Liver (tissue), 9 donors: Measurements from ENCODE around the gene FTO. TPM values are rescaled to one million over a fixed set of nuclear protein-coding genes. Genes with fewer than 3 reads are reported as not detected.
A peak's percentile ranks its signal among the peaks of the same experiment; 100 is the strongest.

ENCODE experiments used
- DNase-seq: peaks from one replicate; pipeline ENCODE4 v3.0.0-alpha.2; 2017; ENCODE audit warnings: low spot score
- H3K27ac ChIP-seq, 2 donors: one replicate each; pipeline ENCODE4 v1.7.0; 2013; ENCODE audit warnings: inconsistent platforms in 2 of 2, low read length in 2 of 2, control low read depth in 1 of 2, low read depth in 1 of 2, mild to moderate bottlenecking in 1 of 2
- H3K27me3 ChIP-seq, 4 donors: one replicate each; pipeline versions ENCODE4 v1.6.1 to v1.7.0; 2013; ENCODE audit warnings: low read length in 3 of 4, inconsistent platforms in 1 of 4, mild to moderate bottlenecking in 1 of 4, moderate library complexity in 1 of 4; ENCODE audit not compliant: control insufficient read depth in 4 of 4, insufficient read depth in 4 of 4
- H3K36me3 ChIP-seq, 4 donors: one replicate each; pipeline versions ENCODE4 v1.6.1 to v1.7.0; 2013; ENCODE audit warnings: low read length in 3 of 4, mild to moderate bottlenecking in 3 of 4, low read depth in 1 of 4, moderate library complexity in 1 of 4; ENCODE audit not compliant: control insufficient read depth in 4 of 4, insufficient read depth in 3 of 4
- H3K4me1 ChIP-seq, 4 donors: one replicate each; pipeline versions ENCODE4 v1.6.1 to v1.7.0; 2013; ENCODE audit warnings: low read length in 3 of 4, mild to moderate bottlenecking in 3 of 4, moderate library complexity in 1 of 4; ENCODE audit not compliant: control insufficient read depth in 4 of 4, insufficient read depth in 4 of 4
- H3K4me3 ChIP-seq, 3 donors: one replicate each; pipeline versions ENCODE4 v1.6.1 to v1.7.0; 2013; ENCODE audit warnings: low read length in 3 of 3, control low read depth in 1 of 3, low read depth in 1 of 3, mild to moderate bottlenecking in 1 of 3
- H3K9ac ChIP-seq, 2 donors: one replicate each; pipeline ENCODE4 v1.7.0; 2013; ENCODE audit warnings: low read length in 2 of 2, mild to moderate bottlenecking in 2 of 2, moderate library complexity in 2 of 2, control low read depth in 1 of 2, low read depth in 1 of 2
- H3K9me3 ChIP-seq, 4 donors: one replicate each; pipeline versions ENCODE4 v1.6.1 to v1.7.0; 2013; ENCODE audit warnings: low read length in 3 of 4; ENCODE audit not compliant: control insufficient read depth in 4 of 4
- FOXA1 ChIP-seq: IDR thresholded peaks from 2 replicates; pipeline ENCODE4 v1.6.1; 2016; ENCODE audit warnings: antibody characterized with exemption
- FOXA2 ChIP-seq: IDR thresholded peaks from 2 replicates; pipeline ENCODE4 v1.6.1; 2016; ENCODE audit warnings: antibody characterized with exemption
- GABPA ChIP-seq, 2 donors: IDR thresholded peaks in 1 of 2; conservative IDR thresholded peaks in 1 of 2; 2 replicates each; pipeline ENCODE4 v1.6.1; 2016; ENCODE audit warnings: antibody characterized with exemption in 2 of 2, mild to moderate bottlenecking in 1 of 2, moderate library complexity in 1 of 2
- HNF4A ChIP-seq, 2 donors: conservative IDR thresholded peaks; 2 replicates each; pipeline ENCODE4 v1.6.1; 2016; ENCODE audit warnings: antibody characterized with exemption in 2 of 2, mild to moderate bottlenecking in 2 of 2
- HNF4G ChIP-seq: IDR thresholded peaks from 2 replicates; pipeline ENCODE4 v1.6.1; 2016; ENCODE audit warnings: antibody characterized with exemption
- NR2F2 ChIP-seq: IDR thresholded peaks from 2 replicates; pipeline ENCODE4 v1.6.1; 2016; ENCODE audit warnings: antibody characterized with exemption
- RAD21 ChIP-seq, 2 donors: IDR thresholded peaks; 2 replicates each; pipeline ENCODE4 v1.6.1; 2016; ENCODE audit warnings: antibody characterized with exemption in 2 of 2, mild to moderate bottlenecking in 2 of 2
- REST ChIP-seq: IDR thresholded peaks from 2 replicates; pipeline ENCODE4 v1.6.1; 2016; ENCODE audit warnings: antibody characterized with exemption, mild to moderate bottlenecking
- RXRA ChIP-seq, 2 donors: IDR thresholded peaks; 2 replicates each; pipeline ENCODE4 v1.6.1; 2017 to 2018; ENCODE audit warnings: antibody characterized with exemption in 2 of 2, mild to moderate bottlenecking in 1 of 2
- TAF1 ChIP-seq: conservative IDR thresholded peaks from 2 replicates; pipeline ENCODE4 v1.6.1; 2016; ENCODE audit warnings: antibody characterized with exemption, mild to moderate bottlenecking
- YY1 ChIP-seq: IDR thresholded peaks from 2 replicates; pipeline ENCODE4 v1.6.1; 2016; ENCODE audit warnings: antibody characterized with exemption, mild to moderate bottlenecking
- WGBS: extraction: QIAGEN DNeasy Blood & Tissue Kit; methylation state at CpG from one replicate; pipeline ENCODE4 v1.1.7; 2013; 5-methylcytosine and 5-hydroxymethylcytosine counted together
- polyA plus RNA-seq, 2 donors: library from polyadenylated mRNA; stranded (reverse) in 1 of 2; unstranded in 1 of 2; fragments of 200-250 nt in 1 of 2; fragments of >200 nt in 1 of 2; fragmentation: Nextera tagmentation in 1 of 2; extraction: Ambion mirVana in 1 of 2; gene quantifications; one replicate each; pipeline versions ENCODE4 v1.2.1 to v1.2.3, GENCODE V29; 2013 to 2015
- total RNA-seq, 2 donors: library from RNA; depleted of rRNA; stranded (reverse); fragments of >200 nt; gene quantifications; one replicate each; pipeline ENCODE4 v1.2.3, GENCODE V29; 2014
- TF ChIP-seq, protein P1 (sequence below): IDR thresholded peaks from 2 replicates; pipeline ENCODE4 v1.6.1; 2016; ENCODE audit warnings: antibody characterized with exemption
- TF ChIP-seq, protein P2 (sequence below): IDR thresholded peaks from 2 replicates; pipeline ENCODE4 v1.6.1; 2016; ENCODE audit warnings: antibody characterized with exemption
- donor health status: healthy.
- donor health status: healthy.
- donor health status: healthy.
- donor health status: healthy.
- donor health status: healthy.

Gene FTO
- total and polyA plus RNA-seq, 4 donors: 12.0 to 54.2 (median 24.6) TPM

DNA sequence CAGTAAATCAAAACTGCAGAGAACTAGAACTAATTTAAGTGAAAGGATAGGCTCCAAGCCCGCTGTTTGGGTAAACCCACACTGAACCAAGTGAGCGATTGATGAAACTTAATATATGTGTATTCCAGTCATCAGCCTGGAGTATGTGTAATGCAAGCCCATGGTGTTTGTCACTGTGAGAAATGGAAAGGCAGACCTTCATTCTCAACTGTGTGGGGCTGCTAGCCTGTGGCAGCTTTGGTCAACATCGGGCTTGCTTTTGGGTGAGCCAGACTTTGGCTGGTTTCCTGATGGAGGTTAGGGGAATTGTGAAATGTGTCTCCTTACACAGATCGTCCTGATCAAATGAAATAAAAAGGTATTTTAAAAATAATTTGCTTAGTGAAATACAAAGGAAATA, 302.7 kb downstream of the FTO start:
- Histone ChIP-seq H3K9ac (no peak overlapping the region), H3K27me3 (no peaks in the 10 kb centered on the region), H3K36me3 (no peaks in the 10 kb centered on the region), H3K9me3 (no peaks in the 10 kb centered on the region), H3K4me1 (peaks cover 0 to 7% (median 0%) of the 10 kb centered on the region in 4 donors), H3K27ac (no peak overlapping the region), H3K4me3 (no peak overlapping the region)
- TF ChIP-seq GABPA (IDR thresholded peaks at IDR 0.05 in 1 of 2, conservative IDR thresholded peaks at IDR 0.05 in 1 of 2): no peak
- WGBS: 71% methylated on average over 4 of the region's 4 CpGs
- no peak for DNase-seq

GRCh38 chr16:54007504-54007903, 303.5 kb downstream of the FTO start:
- Histone ChIP-seq H3K27ac (no peak overlapping the region), H3K27me3 (no peaks in the 10 kb centered on the region), H3K9ac (no peak overlapping the region), H3K9me3 (peaks cover 0 to 4% (median under 1%) of the 10 kb centered on the region in 4 donors), H3K4me3 (no peak overlapping the region), H3K4me1 (peaks cover 0 to 7% (median 0%) of the 10 kb centered on the region in 4 donors), H3K36me3 (no peaks in the 10 kb centered on the region)
- no peak for DNase-seq
- TF ChIP-seq FOXA1: no peak
- TF ChIP-seq RXRA (IDR thresholded peaks at IDR 0.05): peak; percentile 22 to 55
- TF ChIP-seq HNF4A (conservative IDR thresholded peaks at IDR 0.05): peak; percentile 31 to 51
- WGBS: 42% methylated on average over 2 of the region's 2 CpGs

DNA sequence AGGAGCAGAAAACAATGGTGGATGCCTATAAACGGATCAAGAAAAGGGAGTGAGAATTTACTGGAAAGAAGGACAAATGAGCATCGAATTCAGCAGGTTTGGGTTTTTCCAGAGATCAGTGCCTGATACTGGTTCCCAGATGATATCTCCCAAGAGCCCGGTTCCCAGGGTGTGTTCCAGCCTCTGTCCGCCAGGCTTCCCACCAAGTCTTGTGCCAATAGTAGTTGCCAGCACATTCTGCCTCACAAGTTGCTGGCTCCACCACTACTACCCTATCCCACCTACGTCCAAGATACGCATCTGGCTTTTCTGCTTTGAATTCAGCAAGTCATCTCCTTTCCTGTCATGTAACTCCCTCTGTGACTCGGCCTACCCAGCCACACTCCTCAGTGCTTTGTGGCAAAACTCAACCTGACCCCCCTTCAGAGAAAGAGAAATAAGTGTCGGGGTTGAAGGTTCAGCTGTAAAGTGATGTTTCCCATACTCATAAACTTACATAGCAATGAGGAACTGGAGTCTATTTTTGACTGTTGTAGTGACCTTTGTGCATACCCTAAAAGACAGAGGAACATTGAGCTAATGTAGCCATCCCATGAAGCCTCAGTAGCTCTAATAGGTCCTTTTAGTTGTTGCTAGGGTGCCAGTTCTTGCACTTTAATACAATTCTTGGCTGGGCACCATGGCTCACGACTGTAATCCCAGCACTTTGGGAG, 305.7 kb downstream of the FTO start:
- Histone ChIP-seq H3K27ac (no peak overlapping the region), H3K9me3 (peaks cover 0 to 4% (median under 1%) of the 10 kb centered on the region in 4 donors), H3K4me1 (peaks cover 0 to 7% (median 0%) of the 10 kb centered on the region in 4 donors), H3K36me3 (no peaks in the 10 kb centered on the region), H3K9ac (no peak overlapping the region), H3K4me3 (no peak overlapping the region), H3K27me3 (no peaks in the 10 kb centered on the region)
- TF ChIP-seq REST (no peak), YY1 (no peak), FOXA2 (no peak), HNF4G (no peak), RAD21 (IDR thresholded peaks at IDR 0.05) (no peak)
- DNase-seq: no peak
- WGBS: 93% methylated on average over 9 of the region's 9 CpGs

- no peak overlapping the region for H3K27ac ChIP-seq
- peaks cover 0 to 4% (median under 1%) of the 10 kb centered on the region in 4 donors for H3K9me3 ChIP-seq
- DNase-seq: no peak
- H3K36me3 ChIP-seq: no peaks in the 10 kb centered on the region
- H3K9ac ChIP-seq: no peak overlapping the region
- H3K4me1 ChIP-seq: no peaks in the 10 kb centered on the region
- TF ChIP-seq NR2F2 (no peak), HNF4G (no peak), TAF1 (no peak)
- TF ChIP-seq, protein P1, sequence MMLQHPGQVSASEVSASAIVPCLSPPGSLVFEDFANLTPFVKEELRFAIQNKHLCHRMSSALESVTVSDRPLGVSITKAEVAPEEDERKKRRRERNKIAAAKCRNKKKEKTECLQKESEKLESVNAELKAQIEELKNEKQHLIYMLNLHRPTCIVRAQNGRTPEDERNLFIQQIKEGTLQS: no peak
- TF ChIP-seq, protein P2, sequence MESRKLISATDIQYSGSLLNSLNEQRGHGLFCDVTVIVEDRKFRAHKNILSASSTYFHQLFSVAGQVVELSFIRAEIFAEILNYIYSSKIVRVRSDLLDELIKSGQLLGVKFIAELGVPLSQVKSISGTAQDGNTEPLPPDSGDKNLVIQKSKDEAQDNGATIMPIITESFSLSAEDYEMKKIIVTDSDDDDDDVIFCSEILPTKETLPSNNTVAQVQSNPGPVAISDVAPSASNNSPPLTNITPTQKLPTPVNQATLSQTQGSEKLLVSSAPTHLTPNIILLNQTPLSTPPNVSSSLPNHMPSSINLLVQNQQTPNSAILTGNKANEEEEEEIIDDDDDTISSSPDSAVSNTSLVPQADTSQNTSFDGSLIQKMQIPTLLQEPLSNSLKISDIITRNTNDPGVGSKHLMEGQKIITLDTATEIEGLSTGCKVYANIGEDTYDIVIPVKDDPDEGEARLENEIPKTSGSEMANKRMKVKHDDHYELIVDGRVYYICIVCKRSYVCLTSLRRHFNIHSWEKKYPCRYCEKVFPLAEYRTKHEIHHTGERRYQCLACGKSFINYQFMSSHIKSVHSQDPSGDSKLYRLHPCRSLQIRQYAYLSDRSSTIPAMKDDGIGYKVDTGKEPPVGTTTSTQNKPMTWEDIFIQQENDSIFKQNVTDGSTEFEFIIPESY: no peak
- no peaks in the 10 kb centered on the region for H3K27me3 ChIP-seq
- no peak overlapping the region for H3K4me3 ChIP-seq
- 65% methylated on average over 2 of the region's 2 CpGs for WGBS
These were observed 311.2 kb downstream of the FTO start for GRCh38 chr16:54015147-54015546.
